Keratinocyte (primary cell): ENCODE measurements around the gene PSTPIP2. TPM values are rescaled to one million over a fixed set of nuclear protein-coding genes. Genes with fewer than 3 reads are reported as not detected.

Source experiments
- DNase-seq: peaks from one replicate; pipeline ENCODE4 v3.0.0-alpha.2; 2011; ENCODE audit warnings: low read depth, missing footprints, low spot score
- FAIRE-seq: peaks from 2 replicates; lab custom pipeline; 2011; peaks lifted over from hg19 to GRCh38; lab: Jason Lieb, UNC
- H2AFZ ChIP-seq: 2 replicates; pipeline ENCODE4 v1.6.0; 2012; ENCODE audit warnings: low read length, control low read depth, inconsistent platforms; ENCODE audit not compliant: control insufficient read depth
- H3K27ac ChIP-seq: 2 replicates; pipeline ENCODE4 v1.5.1; 2011; ENCODE audit warnings: low read length; ENCODE audit not compliant: control insufficient read depth, insufficient read depth
- H3K27me3 ChIP-seq: 3 replicates; pipeline ENCODE4 v1.6.0; 2011; ENCODE audit warnings: low read length; ENCODE audit not compliant: control insufficient read depth, insufficient read depth; ENCODE audit errors: extremely low read depth
- H3K36me3 ChIP-seq, 2 experiments: 2 replicates in 1 of 2; 3 replicates in 1 of 2; pipeline ENCODE4 v1.5.1; 2011; ENCODE audit warnings: low read length in 2 of 2, mild to moderate bottlenecking in 1 of 2; ENCODE audit not compliant: control insufficient read depth in 2 of 2, insufficient read depth in 2 of 2; ENCODE audit errors: extremely low read depth in 1 of 2
- H3K4me1 ChIP-seq: 3 replicates; pipeline ENCODE4 v1.5.1; 2011; ENCODE audit warnings: low read length; ENCODE audit not compliant: control insufficient read depth, insufficient read depth; ENCODE audit errors: extremely low read depth
- H3K4me2 ChIP-seq: 3 replicates; pipeline ENCODE4 v1.6.0; 2011; ENCODE audit warnings: low read depth, low read length; ENCODE audit not compliant: control insufficient read depth, insufficient read depth; ENCODE audit errors: extremely low read depth
- H3K4me3 ChIP-seq, 3 experiments: fragments of 200-600 bp in 1 of 3; sonication (generic) in 1 of 3; 2 replicates in 2 of 3; 3 replicates in 1 of 3; pipeline ENCODE4 v1.5.1; 2011 to 2016; ENCODE audit warnings: low read length in 3 of 3, mild to moderate bottlenecking in 3 of 3, control low read depth in 2 of 3, inconsistent platforms in 1 of 3, low read depth in 1 of 3, mixed read lengths in 1 of 3, mixed run types in 1 of 3, moderate library complexity in 1 of 3; ENCODE audit not compliant: control insufficient read depth in 2 of 3, insufficient read depth in 2 of 3; ENCODE audit errors: extremely low read depth in 1 of 3
- H3K79me2 ChIP-seq: 2 replicates; pipeline ENCODE4 v1.6.0; 2012; ENCODE audit warnings: low read length; ENCODE audit not compliant: control insufficient read depth, insufficient read depth
- H3K9ac ChIP-seq: 3 replicates; pipeline ENCODE4 v1.6.0; 2011; ENCODE audit warnings: low read length; ENCODE audit not compliant: control insufficient read depth, insufficient read depth; ENCODE audit errors: extremely low read depth
- H3K9me1 ChIP-seq: 3 replicates; pipeline ENCODE4 v1.6.0; 2011; ENCODE audit warnings: low read length; ENCODE audit not compliant: control insufficient read depth, insufficient read depth; ENCODE audit errors: extremely low read depth
- H3K9me3 ChIP-seq: 2 replicates; pipeline ENCODE4 v1.5.1; 2012; ENCODE audit warnings: low read depth, low read length; ENCODE audit not compliant: control insufficient read depth
- H4K20me1 ChIP-seq: 3 replicates; pipeline ENCODE4 v1.6.0; 2011; ENCODE audit warnings: low read length; ENCODE audit not compliant: control insufficient read depth, insufficient read depth; ENCODE audit errors: extremely low read depth
- CTCF ChIP-seq, 3 experiments: IDR thresholded peaks in 1 of 3; conservative IDR thresholded peaks in 1 of 3; optimal IDR thresholded peaks in 1 of 3; 2 replicates in 2 of 3; 3 replicates in 1 of 3; pipeline versions ENCODE3 to v1.5.1; 2011; ENCODE audit warnings: low read length in 3 of 3, mild to moderate bottlenecking in 3 of 3, moderate library complexity in 2 of 3, control low read depth in 1 of 3, inconsistent platforms in 1 of 3; ENCODE audit not compliant: insufficient read depth in 2 of 3; ENCODE audit errors: extremely low read depth in 1 of 3
- EZH2 ChIP-seq: IDR thresholded peaks from one replicate; pipeline ENCODE4 v1.6.1; 2012; ENCODE audit warnings: inconsistent platforms, mild to moderate bottlenecking, low read length, moderate library complexity
- dilution Hi-C: fragments of 300-500 bp; cut with MboI; formaldehyde crosslinking; loops from one replicate; pipeline ENCODE4 v1.7.0; 2020; ENCODE audit warnings: low sequenced_read_pairs; ENCODE audit not compliant: extremely low pct_ligation_motif_present
- polyA plus RNA-seq, 5 experiments: library from polyadenylated mRNA; depleted of rRNA in 3 of 5; stranded (reverse) in 3 of 5; stranded (forward) in 1 of 5; unstranded in 1 of 5; fragments of >200 nt; gene quantifications; 1 replicate in 1 of 5; 2 replicates in 3 of 5; 3 replicates in 1 of 5; pipeline versions ENCODE4 v1.2.1 to v1.2.3, GENCODE V29; 2011 to 2012; ENCODE audit warnings: missing spikeins in 2 of 5, low read depth in 1 of 5, low replicate concordance in 1 of 5

The PSTPIP2 gene
- polyA plus RNA-seq, 1 donor (not counting 4 experiments of a cell fraction or from before 2014, with no cell fraction given): 27.3 TPM

DNA sequence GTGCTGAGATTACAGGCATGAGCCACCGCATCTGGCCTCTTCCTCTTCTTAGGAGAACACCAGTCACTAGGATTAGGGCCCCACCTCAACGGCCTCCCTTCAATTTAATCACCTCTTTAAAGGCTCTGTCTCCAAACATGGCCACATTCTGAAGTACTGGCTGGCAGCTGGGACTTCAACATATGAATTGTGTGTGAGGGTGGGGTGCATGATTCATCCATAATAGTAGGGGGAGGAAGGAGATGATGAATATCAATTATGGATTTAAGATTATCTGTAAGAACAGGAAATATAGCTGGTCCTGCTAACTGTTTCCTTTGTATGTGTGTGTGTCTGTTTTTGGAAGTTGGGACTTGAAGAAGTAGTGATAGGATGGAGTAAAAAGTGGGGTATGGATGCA is 90.2 kb downstream of the PSTPIP2 start:
- dilution Hi-C loops: no loop called here
- FAIRE-seq: no peak
- H3K79me2 ChIP-seq: no peaks in the 10 kb centered on the region

DNA sequence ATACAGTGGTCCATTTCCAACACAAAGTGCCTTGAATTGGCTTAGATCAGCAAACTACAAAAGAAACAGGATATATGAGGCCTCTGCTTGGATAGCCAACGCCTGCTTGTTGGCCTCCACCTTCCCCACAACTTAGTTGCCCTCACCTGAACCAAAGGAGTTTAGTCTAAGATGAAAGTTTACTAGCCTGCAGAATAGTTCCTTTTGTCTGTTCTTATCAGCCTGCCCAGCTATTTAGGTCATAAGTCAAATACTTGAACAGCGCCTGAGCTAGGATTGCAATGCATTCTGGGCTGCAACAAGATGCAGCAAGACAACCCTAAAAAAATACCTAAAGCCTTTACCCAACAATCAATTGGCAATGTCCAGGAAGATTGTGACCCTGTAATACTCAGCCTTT is 91.8 kb downstream of the PSTPIP2 start:
- H4K20me1 ChIP-seq: no peaks in the 10 kb centered on the region
- DNase-seq: no peak
- H3K9me3 ChIP-seq: no peaks in the 10 kb centered on the region
- no peaks in the 10 kb centered on the region for H3K27me3 ChIP-seq
- H3K4me2 ChIP-seq: no peak overlapping the region
- H3K9ac ChIP-seq: no peak overlapping the region
- no peak for TF ChIP-seq EZH2
- no peak for TF ChIP-seq CTCF (optimal IDR thresholded peaks at IDR 0.05 in 1 of 3, IDR thresholded peaks at IDR 0.05 in 1 of 3, conservative IDR thresholded peaks at IDR 0.05 in 1 of 3; ENCODE audit: extremely low read depth in 1 of 3, insufficient read depth in 2 of 3, low read length in 3 of 3)
- H3K36me3 ChIP-seq: peaks cover 0 to 1% of the 10 kb centered on the region in 2 experiments
- H3K4me3 ChIP-seq: no peak overlapping the region
- no peak overlapping the region for H3K27ac ChIP-seq
- FAIRE-seq: no peak
- H3K79me2 ChIP-seq: no peaks in the 10 kb centered on the region
- no peak overlapping the region for H2AFZ ChIP-seq
- H3K4me1 ChIP-seq: no peaks in the 10 kb centered on the region
- dilution Hi-C loops: no loop called here
- no peaks in the 10 kb centered on the region for H3K9me1 ChIP-seq

More for the DNA sequence above, 90.2 kb downstream of the PSTPIP2 start:
- H3K9ac ChIP-seq: no peak overlapping the region
- no peak for TF ChIP-seq CTCF (optimal IDR thresholded peaks at IDR 0.05 in 1 of 3, IDR thresholded peaks at IDR 0.05 in 1 of 3, conservative IDR thresholded peaks at IDR 0.05 in 1 of 3; ENCODE audit: extremely low read depth in 1 of 3, insufficient read depth in 2 of 3, low read length in 3 of 3)
- TF ChIP-seq EZH2: no peak
- H3K4me2 ChIP-seq: no peak overlapping the region
- no peak overlapping the region for H3K4me3 ChIP-seq
- no peak overlapping the region for H2AFZ ChIP-seq
- no peak overlapping the region for H3K27ac ChIP-seq
- no peaks in the 10 kb centered on the region for H3K27me3 ChIP-seq
- DNase-seq: no peak
- no peaks in the 10 kb centered on the region for H3K4me1 ChIP-seq
- no peaks in the 10 kb centered on the region for H3K9me3 ChIP-seq
- H3K36me3 ChIP-seq: peaks cover 0 to 1% of the 10 kb centered on the region in 2 experiments
- no peaks in the 10 kb centered on the region for H3K9me1 ChIP-seq
- no peaks in the 10 kb centered on the region for H4K20me1 ChIP-seq
